WTC11 (cell line): ENCODE data around the gene DNMT3A. TPM values are rescaled to one million over a fixed set of nuclear protein-coding genes. Genes with fewer than 3 reads are reported as not detected.

Source experiments
- ATAC-seq: fragments of 200-7000 bp; cut with Tn5 transposase; 2 replicates; pipeline ENCODE4 v1.10.0; 2021; ENCODE audit warnings: mild to moderate bottlenecking, moderate library complexity
- CTCF ChIA-PET: fragments of 300-600 bp; sonication (Branson Sonifier 250); formaldehyde crosslinking; loops from one replicate; lab custom pipeline; 2021; ENCODE audit warnings: antibody characterized with exemption; lab: Charles Lee
- POLR2A ChIA-PET: fragments of 350-600 bp; sonication (Branson Sonifier 250); formaldehyde crosslinking; loops from one replicate; lab custom pipeline; 2021; ENCODE audit warnings: antibody characterized with exemption; lab: Charles Lee
- DNase-seq: peaks from one replicate; pipeline ENCODE4 v3.0.0; 2021; ENCODE audit warnings: low spot score
- H3K27ac Mint-ChIP-seq: 2 replicates; pipeline ENCODE4 v1.8.0; 2021; ENCODE audit warnings: mixed read lengths
- H3K27me3 Mint-ChIP-seq: 2 replicates; pipeline ENCODE4 v1.8.0; 2021; ENCODE audit warnings: low read depth, mild to moderate bottlenecking, moderate library complexity, mixed read lengths
- H3K36me3 Mint-ChIP-seq: 2 replicates; pipeline ENCODE4 v1.8.0; 2021; ENCODE audit warnings: mixed read lengths
- H3K4me1 Mint-ChIP-seq: 2 replicates; pipeline ENCODE4 v1.8.0; 2022; ENCODE audit warnings: mixed read lengths
- H3K4me3 Mint-ChIP-seq: 2 replicates; pipeline ENCODE4 v1.8.0; 2021; ENCODE audit warnings: mild to moderate bottlenecking, moderate library complexity, mixed read lengths
- H3K9me3 Mint-ChIP-seq: 2 replicates; pipeline ENCODE4 v1.8.0; 2021; ENCODE audit warnings: mixed read lengths
- ETV6 ChIP-seq: sonication (generic); formaldehyde crosslinking; IDR thresholded peaks from 2 replicates; pipeline ENCODE4 v1.8.1; 2022; ENCODE audit warnings: mild to moderate bottlenecking, missing genetic modification reagents
- FOXK1 ChIP-seq: sonication (generic); formaldehyde crosslinking; IDR thresholded peaks from 2 replicates; pipeline ENCODE4 v1.8.0; 2022; ENCODE audit warnings: mild to moderate bottlenecking, moderate library complexity, missing genetic modification reagents
- MLX ChIP-seq: sonication (generic); formaldehyde crosslinking; IDR thresholded peaks from 2 replicates; pipeline ENCODE4 v1.8.1; 2023; ENCODE audit warnings: mild to moderate bottlenecking, missing genetic modification reagents, moderate library complexity
- NFATC4 ChIP-seq: fragments of 250-450 bp; sonication (Bioruptor Pico); IDR thresholded peaks from 2 replicates; pipeline ENCODE4 v1.9.0; 2021; ENCODE audit warnings: mild to moderate bottlenecking
- NFYB ChIP-seq: sonication (generic); formaldehyde crosslinking; conservative IDR thresholded peaks from 2 replicates; pipeline ENCODE4 v1.8.0; 2022; ENCODE audit warnings: low read depth, missing genetic modification reagents
- NR3C1 ChIP-seq: sonication (generic); formaldehyde crosslinking; conservative IDR thresholded peaks from 2 replicates; pipeline ENCODE4 v1.8.1; 2023; ENCODE audit warnings: low read depth, mild to moderate bottlenecking, missing genetic modification reagents
- SOX15 ChIP-seq: fragments of 250-450 bp; sonication (Bioruptor Pico); IDR thresholded peaks from 2 replicates; pipeline ENCODE4 v1.9.0; 2021; ENCODE audit warnings: mild to moderate bottlenecking
- TCF7 ChIP-seq: sonication (generic); formaldehyde crosslinking; IDR thresholded peaks from 2 replicates; pipeline ENCODE4 v1.8.0; 2022; ENCODE audit warnings: mild to moderate bottlenecking, low read depth, missing genetic modification reagents, moderate library complexity
- USF2 ChIP-seq: sonication (generic); formaldehyde crosslinking; IDR thresholded peaks from 2 replicates; pipeline ENCODE4 v1.8.1; 2023; ENCODE audit warnings: mild to moderate bottlenecking, missing genetic modification reagents, moderate library complexity
- ZNF121 ChIP-seq: sonication (generic); formaldehyde crosslinking; IDR thresholded peaks from 2 replicates; pipeline ENCODE4 v1.8.0; 2023; ENCODE audit warnings: missing genetic modification reagents
- ZNF138 ChIP-seq: sonication (generic); formaldehyde crosslinking; conservative IDR thresholded peaks from 2 replicates; pipeline ENCODE4 v1.8.1; 2022; ENCODE audit warnings: mild to moderate bottlenecking, moderate library complexity, missing genetic modification reagents
- ZNF263 ChIP-seq: sonication (generic); formaldehyde crosslinking; IDR thresholded peaks from 2 replicates; pipeline ENCODE4 v1.8.1; 2022; ENCODE audit warnings: low read depth, mild to moderate bottlenecking, moderate library complexity, missing genetic modification reagents
- ZNF317 ChIP-seq: sonication (generic); formaldehyde crosslinking; IDR thresholded peaks from 2 replicates; pipeline ENCODE4 v1.8.1; 2023; ENCODE audit warnings: low read depth, mild to moderate bottlenecking, moderate library complexity, missing genetic modification reagents, borderline replicate concordance
- ZNF416 ChIP-seq: fragments of 250-450 bp; sonication (Bioruptor Pico); IDR thresholded peaks from 2 replicates; pipeline ENCODE4 v1.9.0; 2021; ENCODE audit warnings: mild to moderate bottlenecking, inconsistent platforms
- ZNF423 ChIP-seq: fragments of 250-450 bp; sonication (Bioruptor Pico); IDR thresholded peaks from 2 replicates; pipeline ENCODE4 v2.1.2; 2022; ENCODE audit warnings: mild to moderate bottlenecking, moderate library complexity
- ZNF512 ChIP-seq: sonication (generic); formaldehyde crosslinking; IDR thresholded peaks from 2 replicates; pipeline ENCODE4 v1.8.1; 2022; ENCODE audit warnings: missing genetic modification reagents, borderline replicate concordance
- total RNA-seq: library from RNA; stranded (reverse); gene quantifications from 3 replicates; pipeline ENCODE4 v1.2.3, GENCODE V29; 2021
- TF ChIP-seq, protein P1 (sequence below): sonication (generic); formaldehyde crosslinking; IDR thresholded peaks from 2 replicates; pipeline ENCODE4 v1.8.1; 2023; ENCODE audit warnings: mild to moderate bottlenecking, missing genetic modification reagents

The DNMT3A gene
- total RNA-seq, 1 experiment from 2014 or later = 154 TPM

GRCh38 chr2:25198576-25198975 is 143.1 kb downstream of the DNMT3A start (continued):
- TF ChIP-seq ZNF512 (CRISPR knock-in tag) = no peak

DNA sequence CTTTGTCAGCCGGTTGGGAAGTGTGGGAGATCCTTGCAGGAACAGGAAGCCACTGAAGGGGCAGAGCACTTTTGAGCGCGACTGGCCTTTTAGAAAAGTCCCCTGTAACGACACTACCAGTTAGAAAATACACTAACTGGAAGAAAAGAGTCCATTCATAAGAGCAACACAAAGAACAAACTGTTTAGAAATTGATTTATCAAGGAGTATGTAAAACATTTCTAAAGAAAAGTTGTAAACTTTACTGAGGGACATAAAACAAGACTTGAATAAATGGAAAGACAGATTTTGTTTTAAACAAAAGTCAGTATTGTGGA is 143.6 kb downstream of the DNMT3A start:
- H3K4me3 Mint-ChIP-seq = no peak overlapping the region
- no peak for DNase-seq
- no peak for TF ChIP-seq ZNF416 (CRISPR knock-in tag)
- TF ChIP-seq, protein P1, sequence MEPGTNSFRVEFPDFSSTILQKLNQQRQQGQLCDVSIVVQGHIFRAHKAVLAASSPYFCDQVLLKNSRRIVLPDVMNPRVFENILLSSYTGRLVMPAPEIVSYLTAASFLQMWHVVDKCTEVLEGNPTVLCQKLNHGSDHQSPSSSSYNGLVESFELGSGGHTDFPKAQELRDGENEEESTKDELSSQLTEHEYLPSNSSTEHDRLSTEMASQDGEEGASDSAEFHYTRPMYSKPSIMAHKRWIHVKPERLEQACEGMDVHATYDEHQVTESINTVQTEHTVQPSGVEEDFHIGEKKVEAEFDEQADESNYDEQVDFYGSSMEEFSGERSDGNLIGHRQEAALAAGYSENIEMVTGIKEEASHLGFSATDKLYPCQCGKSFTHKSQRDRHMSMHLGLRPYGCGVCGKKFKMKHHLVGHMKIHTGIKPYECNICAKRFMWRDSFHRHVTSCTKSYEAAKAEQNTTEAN (CRISPR knock-in tag) = no peak
- no peak for TF ChIP-seq NFYB
- no peak for TF ChIP-seq ZNF512 (CRISPR knock-in tag)
- TF ChIP-seq ZNF317 (CRISPR knock-in tag) = no peak
- no peak for TF ChIP-seq ZNF138 (CRISPR knock-in tag)
- no peak for TF ChIP-seq ETV6 (CRISPR knock-in tag)
- TF ChIP-seq ZNF423 (CRISPR knock-in tag) = no peak
- TF ChIP-seq NFATC4 (CRISPR knock-in tag) = no peak
- TF ChIP-seq MLX (CRISPR knock-in tag) = no peak
- TF ChIP-seq NR3C1 (CRISPR knock-in tag) = no peak
- TF ChIP-seq TCF7 (CRISPR knock-in tag) = no peak
- TF ChIP-seq SOX15 = no peak
- no peak for TF ChIP-seq FOXK1 (CRISPR knock-in tag)

GRCh38 chr2:25197336-25198208 is 144.2 kb downstream of the DNMT3A start:
- H3K36me3 Mint-ChIP-seq = no peaks in the 10 kb centered on the region
- H3K9me3 Mint-ChIP-seq = no peaks in the 10 kb centered on the region
- POLR2A ChIA-PET = no interaction called here
- CTCF ChIA-PET = interaction anchor here (0.6 to 3.6 kb wide), 10 partner anchors 9 to 584 kb away, joined by 3 to 22 read pairs (median 4); partner anchors contain the start of gene EFR3B
- H3K27me3 Mint-ChIP-seq = no peaks in the 10 kb centered on the region; the same call in 1 of the 2 replicates
- DNase-seq (no peak), ATAC-seq (peak; percentile 18)
- no peak overlapping the region for H3K4me3 Mint-ChIP-seq
- no peak overlapping the region for H3K27ac Mint-ChIP-seq
- H3K4me1 Mint-ChIP-seq = peaks cover 8% of the 10 kb centered on the region
- TF ChIP-seq USF2 (0 out of 2 replicates have a peak, but pooled peaks have one; percentile 40), ZNF263 (peak; percentile 61; the same call in 1 of the 2 replicates), TCF7 (CRISPR knock-in tag) (no peak), ZNF121 (0 out of 2 replicates have a peak, but pooled peaks have one; percentile 11)

More for the DNA sequence above, 143.6 kb downstream of the DNMT3A start:
- Mint-ChIP-seq H3K36me3 (no peaks in the 10 kb centered on the region), H3K9me3 (no peaks in the 10 kb centered on the region), H3K4me1 (peaks cover 8% of the 10 kb centered on the region), H3K27ac (no peak overlapping the region), H3K27me3 (no peaks in the 10 kb centered on the region; the same call in 1 of the 2 replicates)
- POLR2A ChIA-PET = no interaction called here
- CTCF ChIA-PET = interaction anchor here (1.3 kb wide), 1 partner anchor 222 kb away, joined by 9 read pairs; no protein-coding TSS in a partner anchor
- no peak for ATAC-seq
